ENCODE data around the gene CXCL5.
"Not testable (repeated sequence)": the region's sequence is repeated elsewhere in the genome, so short reads cannot be mapped to it uniquely, and the experiment has no call there.

GRCh38 chr4:73950376-73950920, 48.0 kb downstream of the CXCL5 start:
- TF ChIP-seq POLR2AphosphoS5, TAF1, POLR2A, POU2F2 (IDR thresholded peaks at IDR 0.05; ENCODE audit: low read depth, low read length): not testable (repeated sequence)
